Stimulated activated CD8-positive, alpha-beta memory T cell treated with anti-CD3 and anti-CD28 coated beads, Interleukin-7, amount 100 ng/mL, for 1 hour (primary cell): Measurements from ENCODE around the gene C19orf47.
A peak's percentile ranks its signal among the peaks of the same experiment; 100 is the strongest.

ENCODE experiments used
- DNase-seq, 2 donors: peaks; one replicate each; pipeline ENCODE4 v3.0.0-alpha.2; 2020; ENCODE audit warnings: low read depth in 2 of 2

The C19orf47 gene

GRCh38 chr19:40348125-40348913 is at the start of gene C19orf47, which contains the start of gene PLD3:
C19orf47 (minus strand) TSS chr19:40348397; CDS start chr19:40341857, 6,540 bp downstream.
PLD3 (plus strand) TSS chr19:40348695; CDS start chr19:40366484, 17,789 bp downstream.
- peak; percentile 94 to 96 for DNase-seq

DNA sequence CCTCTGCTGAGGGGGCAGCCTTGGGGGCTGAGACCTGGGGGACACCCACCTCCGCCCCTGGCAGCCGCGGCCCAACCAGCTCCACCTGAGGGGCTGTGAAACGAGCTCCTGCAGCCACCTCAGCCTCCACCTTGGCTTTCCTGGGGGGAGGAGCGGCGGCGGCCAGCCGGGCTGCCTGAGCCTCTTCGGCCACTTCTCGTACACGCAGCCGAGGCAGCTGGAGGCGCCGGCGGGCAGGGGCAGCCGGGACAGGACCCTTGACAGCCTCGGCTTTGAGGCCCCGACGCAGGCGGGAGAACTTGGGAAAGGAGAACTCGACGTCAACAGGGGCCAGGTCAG is 49.3 kb upstream of the C19orf47 start:
- no peak for DNase-seq

- DNase-seq: no peak
Measured at GRCh38 chr19:40396886-40397567, 48.8 kb upstream of the C19orf47 start.

DNA sequence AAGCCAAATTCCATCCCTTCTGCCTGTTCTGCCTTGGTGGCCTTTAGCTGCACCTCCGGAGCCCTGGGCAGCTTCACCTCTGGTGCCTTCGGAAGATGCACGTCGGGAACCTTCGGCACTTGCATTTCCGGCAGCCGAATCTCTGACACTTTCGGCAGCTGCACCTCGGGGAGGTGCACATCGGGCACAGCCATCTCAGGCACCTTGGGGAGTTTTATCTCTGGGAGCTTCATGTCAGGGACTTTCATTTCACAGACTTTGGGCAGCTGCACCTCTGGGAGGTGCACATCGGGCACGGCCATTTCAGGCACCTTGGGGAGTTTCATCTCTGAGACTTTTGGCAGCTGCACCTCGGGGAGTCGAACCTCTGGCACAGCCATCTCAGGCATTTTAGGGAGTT is 47.8 kb upstream of the C19orf47 start:
- DNase-seq: no peak

DNA sequence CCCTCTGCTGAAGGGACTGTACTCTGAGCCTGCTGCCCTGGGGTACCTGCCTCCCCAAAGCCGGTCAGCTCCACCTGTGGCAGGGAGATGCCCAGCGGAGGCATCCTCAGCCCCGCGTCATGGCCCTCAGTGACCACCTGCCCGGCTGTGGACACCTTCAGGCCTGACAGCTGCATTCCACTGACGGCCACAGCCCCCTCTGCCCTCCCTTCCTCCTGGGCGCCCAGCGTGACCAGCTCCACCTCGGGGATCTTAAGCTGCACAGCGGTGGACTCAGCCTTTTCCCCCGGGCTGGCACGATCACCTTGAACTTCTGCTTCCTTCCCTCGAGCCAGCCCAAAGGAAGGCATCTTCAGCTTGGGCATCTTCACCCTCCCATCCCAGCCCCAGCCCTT is 46.6 kb upstream of the C19orf47 start:
- DNase-seq: no peak

GRCh38 chr19:40393894-40394815 is 46.0 kb upstream of the C19orf47 start:
- no peak for DNase-seq

DNA sequence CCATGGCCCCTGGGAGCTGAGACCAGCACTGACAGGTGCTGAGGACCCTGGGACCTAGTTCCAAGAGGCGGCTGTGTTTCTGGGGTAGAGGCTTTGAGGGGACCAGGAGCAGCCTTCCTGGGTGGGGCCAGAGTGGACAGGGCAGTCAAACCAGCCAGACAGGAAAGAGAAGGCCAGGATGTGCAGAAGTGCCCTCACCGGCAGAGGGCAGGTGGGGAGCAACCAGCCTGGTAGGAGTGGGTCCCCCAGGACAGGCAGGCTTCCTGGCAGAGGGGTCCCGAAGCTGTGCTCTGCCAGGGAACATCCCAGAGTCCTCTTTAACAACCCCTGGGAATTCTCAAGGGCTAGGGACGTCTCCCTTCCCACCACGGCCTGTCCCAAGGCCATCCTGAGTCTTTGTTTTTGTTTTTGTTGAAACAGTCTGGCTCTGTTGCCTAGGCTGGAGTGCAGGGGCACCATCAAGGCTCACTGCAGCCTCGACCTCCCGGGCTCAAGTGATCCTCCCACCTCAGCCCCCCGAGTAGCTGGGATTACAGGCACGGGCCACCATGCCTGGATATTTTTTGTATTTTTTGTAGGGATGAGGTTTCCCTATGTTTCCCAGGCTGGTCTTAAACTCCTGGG is 44.8 kb upstream of the C19orf47 start:
- DNase-seq: no peak

DNA sequence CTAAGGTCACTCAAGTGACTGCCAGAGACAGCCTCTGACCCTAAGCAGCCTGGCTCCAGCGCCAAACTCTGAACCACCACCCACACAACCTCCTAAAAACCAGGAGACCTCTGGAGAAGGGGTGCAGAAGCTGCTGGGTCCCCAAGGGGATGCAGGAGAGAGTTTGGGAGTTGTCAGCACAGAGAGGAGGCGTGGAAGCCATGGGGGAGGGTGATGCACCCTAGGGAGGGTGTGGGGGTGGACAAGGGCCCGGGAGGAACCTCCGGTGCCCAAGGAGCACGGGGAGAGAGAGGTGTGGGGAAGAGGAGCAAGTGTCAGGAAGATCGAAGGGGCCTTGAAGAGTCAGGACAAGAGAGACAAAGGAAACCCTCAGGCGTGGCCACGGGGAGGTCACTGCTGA is 43.9 kb upstream of the C19orf47 start:
- DNase-seq: no peak

GRCh38 chr19:40390084-40390742 is 42.0 kb upstream of the C19orf47 start, which contains the start of gene HIPK4:
HIPK4 (minus strand) TSS chr19:40390181; CDS start chr19:40389902, 279 bp downstream.
- no peak for DNase-seq

GRCh38 chr19:40389404-40390083 is 41.3 kb upstream of the C19orf47 start:
- DNase-seq: no peak

DNA sequence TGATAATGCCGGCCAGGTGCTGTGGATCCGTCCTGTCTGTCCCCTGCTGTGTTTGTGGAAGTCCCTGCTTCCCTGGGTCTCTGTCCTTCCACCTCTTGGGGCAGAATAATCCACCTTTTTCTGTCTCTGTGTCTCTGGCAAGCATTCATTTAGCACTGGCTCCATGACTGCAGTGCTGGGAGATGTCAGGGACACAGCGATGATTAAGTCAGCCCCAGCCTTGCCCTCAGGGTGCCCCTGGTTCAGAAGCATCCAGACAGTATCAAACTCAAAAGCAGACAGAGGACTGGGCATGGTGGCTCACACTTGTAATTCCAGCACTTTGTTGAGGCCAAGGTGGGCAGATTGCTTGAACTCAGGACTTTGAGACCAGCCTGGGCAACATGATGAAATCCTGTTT is 40.3 kb upstream of the C19orf47 start:
- no peak for DNase-seq

GRCh38 chr19:40387155-40387554 is 39.0 kb upstream of the C19orf47 start:
- DNase-seq: no peak

DNA sequence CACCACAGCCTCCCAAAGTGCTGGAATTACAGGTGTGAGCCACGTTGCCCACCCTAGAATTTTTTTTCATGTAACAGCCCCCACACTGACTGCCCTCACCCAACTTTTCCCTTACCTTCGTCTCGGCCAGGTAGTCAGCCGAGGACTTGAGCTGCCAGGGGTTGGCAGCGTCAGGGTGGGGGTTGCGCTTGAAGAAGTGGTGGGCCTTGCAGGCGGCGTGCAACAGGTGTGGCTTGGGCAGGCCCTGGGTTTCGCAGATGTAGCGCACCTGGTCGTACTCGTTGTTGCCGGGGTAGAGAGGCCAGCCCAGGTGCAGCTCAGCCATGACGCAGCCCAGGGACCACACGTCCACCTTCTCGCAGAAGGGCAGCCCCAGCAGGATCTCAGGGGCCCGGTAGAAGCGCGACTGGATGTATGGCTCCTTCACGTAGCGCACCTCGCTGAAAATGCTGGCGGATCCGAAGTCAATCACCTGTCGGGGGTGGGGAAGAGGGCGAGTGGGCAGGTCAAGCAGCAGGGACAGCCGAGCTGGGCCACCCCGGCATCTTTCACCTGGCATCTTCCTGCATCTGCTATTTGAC is 35.6 kb upstream of the C19orf47 start:
- DNase-seq: no peak

- DNase-seq: no peak
Measured at GRCh38 chr19:40381321-40381720, 33.1 kb upstream of the C19orf47 start.

DNA sequence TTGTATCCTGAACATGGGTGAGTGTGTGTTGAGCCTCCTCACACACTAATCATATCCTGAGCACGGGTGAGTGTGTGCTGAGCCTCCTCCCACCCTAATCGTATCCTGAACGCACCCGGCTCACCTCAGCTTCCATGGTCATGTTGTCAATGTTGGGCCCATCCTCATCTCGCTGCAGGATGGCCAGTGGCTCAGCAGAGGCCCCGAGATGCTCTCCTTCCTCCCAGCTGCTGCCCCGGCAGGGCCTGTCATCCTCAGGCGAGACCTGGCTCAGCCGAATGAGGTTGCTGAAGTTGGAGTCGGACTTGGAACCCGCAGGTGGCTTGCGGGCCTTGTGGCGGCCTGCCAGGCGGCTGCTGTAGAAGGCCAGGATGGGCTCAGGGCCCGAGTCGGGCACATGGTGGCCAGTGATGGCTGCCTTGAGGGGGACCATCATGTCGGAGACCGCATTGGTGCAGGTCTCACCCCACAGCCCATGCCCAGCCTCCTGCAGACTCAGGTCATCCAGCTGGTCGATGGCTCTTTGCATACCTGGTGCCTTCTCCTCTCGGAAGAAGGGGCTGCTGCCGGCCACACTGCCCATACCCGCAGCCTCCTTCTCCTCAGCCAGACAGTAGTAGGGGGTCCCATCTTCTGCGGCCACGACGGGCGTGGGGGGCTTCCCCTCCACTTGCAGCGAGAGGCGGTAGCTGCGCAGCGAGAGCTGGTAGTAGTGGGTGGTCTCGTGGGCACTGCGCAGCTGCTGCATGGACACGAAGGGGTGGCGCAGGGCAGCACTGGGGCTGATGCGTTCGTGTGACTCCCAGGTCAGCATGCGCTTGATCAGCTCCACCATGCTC is 32.2 kb upstream of the C19orf47 start:
- DNase-seq: no peak

GRCh38 chr19:40379446-40380198 is 31.4 kb upstream of the C19orf47 start:
- no peak for DNase-seq

DNA sequence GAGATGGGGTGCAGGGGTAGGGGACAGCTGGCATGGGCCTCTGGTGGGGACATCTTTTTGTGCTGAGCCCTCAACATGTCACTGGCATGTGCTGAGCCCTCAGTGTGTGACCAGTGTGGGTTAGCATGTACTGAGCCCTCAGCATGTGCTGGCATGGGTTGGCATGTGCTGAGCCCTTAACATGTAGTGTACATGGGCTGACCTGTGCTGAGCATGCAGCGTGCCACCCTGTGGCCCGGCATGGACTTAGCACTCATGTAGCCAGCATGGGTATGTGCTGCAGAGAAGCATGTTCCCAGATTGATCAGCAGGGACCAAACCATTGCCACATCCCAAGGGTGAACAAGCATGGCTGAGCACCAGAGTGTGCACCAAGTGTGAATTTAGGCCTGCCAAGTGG is 30.3 kb upstream of the C19orf47 start:
- DNase-seq: no peak

DNA sequence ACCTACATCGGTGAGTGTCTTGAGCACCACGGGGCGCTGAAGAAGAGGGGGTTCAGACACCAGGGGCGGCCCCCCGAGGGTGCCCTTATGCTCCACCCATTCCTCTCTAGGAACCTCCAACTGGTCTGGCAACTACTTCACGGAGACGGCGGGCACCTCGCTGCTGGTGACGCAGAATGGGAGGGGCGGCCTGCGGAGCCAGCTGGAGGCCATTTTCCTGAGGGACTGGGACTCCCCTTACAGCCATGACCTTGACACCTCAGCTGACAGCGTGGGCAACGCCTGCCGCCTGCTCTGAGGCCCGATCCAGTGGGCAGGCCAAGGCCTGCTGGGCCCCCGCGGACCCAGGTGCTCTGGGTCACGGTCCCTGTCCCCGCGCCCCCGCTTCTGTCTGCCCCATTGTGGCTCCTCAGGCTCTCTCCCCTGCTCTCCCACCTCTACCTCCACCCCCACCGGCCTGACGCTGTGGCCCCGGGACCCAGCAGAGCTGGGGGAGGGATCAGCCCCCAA is 29.7 kb upstream of the C19orf47 start:
- no peak for DNase-seq
